GM23338 (cell line): ENCODE data around the gene TRIM24. TPM values are rescaled to one million over a fixed set of nuclear protein-coding genes. Genes with fewer than 3 reads are reported as not detected.

Experiments used
- ATAC-seq: fragments of 200-7000 bp; cut with Tn5 transposase; 3 replicates; pipeline ENCODE4 v1.9.1; 2020
- DNase-seq: peaks from one replicate; pipeline ENCODE4 v3.0.0-alpha.2; 2015; ENCODE audit warnings: low spot score
- H2AFZ ChIP-seq: fragments of 200-600 bp; sonication (generic); 2 replicates; pipeline ENCODE4 v1.8.0; 2016; ENCODE audit warnings: antibody characterized with exemption, mild to moderate bottlenecking, moderate library complexity
- H3F3A ChIP-seq: fragments of 200-600 bp; sonication (generic); replicated peaks from 2 replicates; pipeline ENCODE4 v1.8.0; 2017; ENCODE audit warnings: antibody characterized with exemption, mixed run types, low read depth
- H3K27ac ChIP-seq: fragments of 200-600 bp; sonication (generic); 2 replicates; pipeline ENCODE4 v1.6.1; 2016; ENCODE audit warnings: low read depth
- H3K27me3 ChIP-seq: fragments of 200-600 bp; sonication (generic); 2 replicates; pipeline ENCODE4 v1.8.0; 2016; ENCODE audit warnings: mild to moderate bottlenecking, mixed run types, moderate library complexity; ENCODE audit not compliant: insufficient read depth
- H3K36me3 ChIP-seq: fragments of 200-600 bp; sonication (generic); 2 replicates; pipeline ENCODE4 v1.8.0; 2016; ENCODE audit warnings: mild to moderate bottlenecking; ENCODE audit not compliant: insufficient read depth
- H3K4me1 ChIP-seq: fragments of 200-600 bp; sonication (generic); 2 replicates; pipeline ENCODE4 v1.8.0; 2016; ENCODE audit warnings: mild to moderate bottlenecking, moderate library complexity; ENCODE audit not compliant: insufficient read depth
- H3K4me2 ChIP-seq: fragments of 200-600 bp; sonication (generic); 2 replicates; pipeline ENCODE4 v1.7.1; 2017; ENCODE audit warnings: mixed run types
- H3K4me3 ChIP-seq: fragments of 200-600 bp; sonication (generic); 2 replicates; pipeline ENCODE4 v1.6.1; 2016; ENCODE audit warnings: mixed run types
- H3K79me2 ChIP-seq: fragments of 200-600 bp; sonication (generic); replicated peaks from 2 replicates; pipeline ENCODE4 v1.8.0; 2017; ENCODE audit warnings: mild to moderate bottlenecking; ENCODE audit not compliant: insufficient read depth
- H3K9me2 ChIP-seq: fragments of 200-600 bp; sonication (generic); 2 replicates; pipeline ENCODE4 v1.8.0; 2017; ENCODE audit not compliant: insufficient read depth
- H4K20me1 ChIP-seq: fragments of 200-600 bp; sonication (generic); replicated peaks from 2 replicates; pipeline ENCODE4 v1.8.0; 2017; ENCODE audit warnings: mild to moderate bottlenecking; ENCODE audit not compliant: insufficient read depth
- H3K27ac Mint-ChIP-seq: 2 replicates; pipeline ENCODE4 v1.8.0; 2020; ENCODE audit warnings: inconsistent platforms, mild to moderate bottlenecking, moderate library complexity, mixed read lengths
- H3K27me3 Mint-ChIP-seq: 3 replicates; pipeline ENCODE4 v1.8.0; 2022; ENCODE audit warnings: low read depth, mild to moderate bottlenecking, moderate library complexity, mixed read lengths, inconsistent platforms; ENCODE audit not compliant: insufficient read depth, poor library complexity
- H3K36me3 Mint-ChIP-seq: 3 replicates; pipeline ENCODE4 v1.8.0; 2021; ENCODE audit warnings: low read depth, mild to moderate bottlenecking, inconsistent platforms, moderate library complexity, mixed read lengths
- H3K4me1 Mint-ChIP-seq: 3 replicates; pipeline ENCODE4 v1.8.0; 2020; ENCODE audit warnings: mild to moderate bottlenecking, inconsistent platforms, mixed read lengths
- H3K4me3 Mint-ChIP-seq: 3 replicates; pipeline ENCODE4 v1.8.0; 2021; ENCODE audit warnings: moderate library complexity, mild to moderate bottlenecking, inconsistent platforms, mixed read lengths
- H3K9me3 Mint-ChIP-seq: 3 replicates; pipeline ENCODE4 v1.8.0; 2020; ENCODE audit warnings: moderate library complexity, mild to moderate bottlenecking, inconsistent platforms, mixed read lengths
- CREB1 ChIP-seq: fragments of 250-450 bp; sonication (Bioruptor Pico); IDR thresholded peaks from 2 replicates; pipeline ENCODE4 v1.5.0; 2020; ENCODE audit warnings: low read depth, mild to moderate bottlenecking, moderate library complexity
- CTCF ChIP-seq, 2 experiments: fragments of 200-600 bp in 1 of 2; sonication (generic) in 1 of 2; conservative IDR thresholded peaks; 2 replicates each; pipeline versions ENCODE4 v1.5.1 to v1.6.1; 2016 to 2017; ENCODE audit warnings: antibody characterized with exemption in 2 of 2, low read depth in 2 of 2, mild to moderate bottlenecking in 2 of 2, moderate library complexity in 1 of 2
- ETS1 ChIP-seq: IDR thresholded peaks from 2 replicates; pipeline ENCODE4 v1.6.1; 2016; ENCODE audit warnings: antibody characterized with exemption
- EZH2 ChIP-seq: fragments of 200-600 bp; sonication (generic); IDR thresholded peaks from one replicate; pipeline ENCODE4 v1.8.0; 2017; ENCODE audit warnings: antibody characterized with exemption, mild to moderate bottlenecking, low read depth; ENCODE audit not compliant: unreplicated experiment
- EZH2phosphoT487 ChIP-seq: fragments of 200-600 bp; sonication (generic); IDR thresholded peaks from one replicate; pipeline ENCODE4 v1.8.1; 2018; ENCODE audit warnings: antibody characterized with exemption; ENCODE audit not compliant: unreplicated experiment
- ZNF114 ChIP-seq: fragments of 250-450 bp; sonication (Bioruptor Pico); IDR thresholded peaks from 2 replicates; pipeline ENCODE4 v1.5.0; 2020; ENCODE audit warnings: mild to moderate bottlenecking, moderate library complexity
- ZNF462 ChIP-seq: fragments of 250-450 bp; sonication (Bioruptor Pico); IDR thresholded peaks from 2 replicates; pipeline ENCODE4 v1.5.0; 2020; ENCODE audit warnings: mild to moderate bottlenecking, moderate library complexity
- polyA plus RNA-seq: library from polyadenylated mRNA; unstranded; fragments of >200 nt; fragmentation: Nextera tagmentation; extraction: Ambion mirVana; gene quantifications from 2 replicates; pipeline ENCODE4 v1.2.1, GENCODE V29; 2016
- total RNA-seq: library from RNA; depleted of rRNA; stranded (reverse); fragments of >200 nt; shearing (Covaris generic); gene quantifications from 2 replicates; pipeline ENCODE4 v1.2.3, GENCODE V29; 2014

Gene TRIM24
- total and polyA plus RNA-seq, 2 experiments from 2014 or later, result 67.0 to 120 TPM

GRCh38 chr7:138579671-138580070, 119.6 kb downstream of the TRIM24 start:
- Mint-ChIP-seq H3K36me3 (peaks cover 90% of the 10 kb centered on the region), H3K27me3 (peaks cover 2% of the 10 kb centered on the region), H3K9me3 (no peaks in the 10 kb centered on the region), H3K4me3 (no peak overlapping the region), H3K4me1 (peaks cover 3% of the 10 kb centered on the region; the same call in 1 of the 3 replicates), H3K27ac (no peak overlapping the region)
- Histone ChIP-seq H2AFZ (no peak overlapping the region), H3K4me1 (no peaks in the 10 kb centered on the region), H3K4me3 (no peak overlapping the region), H3K4me2 (no peak overlapping the region), H3K79me2 (no peaks in the 10 kb centered on the region; the same call in 1 of the 2 replicates), H3K9me2 (no peaks in the 10 kb centered on the region), H3K27me3 (no peaks in the 10 kb centered on the region), H3K27ac (no peak overlapping the region), H3K36me3 (peaks cover 89% of the 10 kb centered on the region), H4K20me1 (no peaks in the 10 kb centered on the region), H3F3A (0 out of 2 replicates have a peak, but pooled peaks cover 4% of the 10 kb centered on the region)
- no peak for TF ChIP-seq CREB1 (CRISPR knock-in tag)
- no peak for TF ChIP-seq CTCF (conservative IDR thresholded peaks at IDR 0.05; ENCODE audit: low read depth in 2 of 2)
- TF ChIP-seq ZNF462 (CRISPR knock-in tag), result no peak
- TF ChIP-seq EZH2, result no peak
- no peak for TF ChIP-seq EZH2phosphoT487
- TF ChIP-seq ETS1, result no peak
- TF ChIP-seq ZNF114 (CRISPR knock-in tag), result no peak
- ATAC-seq (no peak), DNase-seq (no peak)
